H1 (cell line): ENCODE measurements around the gene GALNT9. TPM values are rescaled to one million over a fixed set of nuclear protein-coding genes. Genes with fewer than 3 reads are reported as not detected.

ENCODE experiments used
- CTCF ChIA-PET: fragments of 300-600 bp; sonication (Branson Sonifier 250); formaldehyde crosslinking; loops from one replicate; lab custom pipeline; 2021; ENCODE audit not compliant: partially characterized antibody; lab: Charles Lee
- POLR2A ChIA-PET: fragments of 300-600 bp; sonication (Branson Sonifier 250); formaldehyde crosslinking; loops from one replicate; lab custom pipeline; 2021; ENCODE audit warnings: inconsistent platforms; ENCODE audit not compliant: partially characterized antibody; lab: Charles Lee
- DNase-seq, 2 experiments: peaks; one replicate each; pipeline versions ENCODE4 v3.0.0 to v3.0.0-alpha.2; 2010 to 2022; ENCODE audit warnings: low spot score in 2 of 2, low read depth in 1 of 2, mixed read lengths in 1 of 2
- FAIRE-seq: peaks from 2 replicates; lab custom pipeline; 2011; peaks lifted over from hg19 to GRCh38; lab: Jason Lieb, UNC
- H2AFZ ChIP-seq: 2 replicates; pipeline ENCODE4 v1.8.1; 2012; ENCODE audit warnings: low read length, inconsistent platforms
- H2AK5ac ChIP-seq: 2 replicates; pipeline ENCODE4 v1.6.1; 2013; ENCODE audit warnings: low read depth, low read length
- H2BK120ac ChIP-seq: replicated peaks from 2 replicates; pipeline ENCODE3; 2013; ENCODE audit warnings: low read depth, low read length, inconsistent platforms
- H2BK12ac ChIP-seq: 2 replicates; pipeline ENCODE4 v1.6.1; 2013; ENCODE audit warnings: low read depth, low read length
- H2BK15ac ChIP-seq: 2 replicates; pipeline ENCODE4 v1.6.1; 2013; ENCODE audit warnings: low read length
- H2BK20ac ChIP-seq: 2 replicates; pipeline ENCODE4 v1.6.1; 2013; ENCODE audit warnings: low read length
- H2BK5ac ChIP-seq: 2 replicates; pipeline ENCODE4 v1.6.1; 2013; ENCODE audit warnings: low read depth, low read length
- H3K14ac ChIP-seq: 2 replicates; pipeline ENCODE4 v1.6.1; 2013; ENCODE audit warnings: inconsistent platforms; ENCODE audit not compliant: insufficient read length
- H3K18ac ChIP-seq: 2 replicates; pipeline ENCODE4 v1.6.1; 2013; ENCODE audit warnings: low read length; ENCODE audit errors: extremely low read depth
- H3K23ac ChIP-seq: 2 replicates; pipeline ENCODE4 v1.6.1; 2013; ENCODE audit warnings: inconsistent platforms; ENCODE audit not compliant: insufficient read length
- H3K23me2 ChIP-seq: 2 replicates; pipeline ENCODE4 v1.6.1; 2013; ENCODE audit warnings: low read depth, low read length
- H3K27ac ChIP-seq: 2 replicates; pipeline ENCODE4 v1.6.1; 2011; ENCODE audit warnings: low read depth, low read length, inconsistent platforms
- H3K27me3 ChIP-seq, 4 experiments: replicated peaks in 1 of 4; 1 replicate in 1 of 4; 2 replicates in 3 of 4; pipeline versions ENCODE4 v1.6.1 to v1.8.1; 2011 to 2013; ENCODE audit warnings: low read length in 3 of 4, mild to moderate bottlenecking in 3 of 4, inconsistent platforms in 2 of 4, mixed read lengths in 2 of 4, moderate library complexity in 1 of 4; ENCODE audit not compliant: control insufficient read depth in 3 of 4, insufficient read depth in 3 of 4; ENCODE audit errors: extremely low read depth in 1 of 4
- H3K36me3 ChIP-seq, 4 experiments: 2 replicates each; pipeline versions ENCODE4 v1.6.1 to v1.8.1; 2011 to 2013; ENCODE audit warnings: mild to moderate bottlenecking in 4 of 4, low read length in 3 of 4, moderate library complexity in 2 of 4, control low read depth in 1 of 4, inconsistent platforms in 1 of 4; ENCODE audit not compliant: insufficient read depth in 4 of 4, control insufficient read depth in 2 of 4
- H3K4ac ChIP-seq: replicated peaks from 2 replicates; pipeline ENCODE3; 2013; ENCODE audit warnings: low read length, low read depth, mixed read lengths, inconsistent platforms; ENCODE audit not compliant: insufficient read length
- H3K4me1 ChIP-seq, 4 experiments: replicated peaks in 1 of 4; 1 replicate in 1 of 4; 2 replicates in 3 of 4; pipeline versions ENCODE4 v1.6.1 to v1.8.1; 2011 to 2013; ENCODE audit warnings: low read length in 3 of 4, inconsistent platforms in 2 of 4, mixed read lengths in 1 of 4; ENCODE audit not compliant: insufficient read depth in 4 of 4, control insufficient read depth in 3 of 4
- H3K4me2 ChIP-seq, 2 experiments: 2 replicates each; pipeline versions ENCODE4 v1.6.1 to v1.8.1; 2011 to 2013; ENCODE audit warnings: low read depth in 2 of 2, low read length in 2 of 2, control low read depth in 1 of 2, inconsistent platforms in 1 of 2, mild to moderate bottlenecking in 1 of 2; ENCODE audit not compliant: insufficient read depth in 1 of 2
- H3K4me3 ChIP-seq, 4 experiments: fragments of 200-600, 300-600 bp in 1 of 4; sonication (generic), shearing (Covaris generic), sonication (Bioruptor Twin) in 1 of 4; 2 replicates each; pipeline versions ENCODE4 v1.5.1 to v1.8.1; 2011 to 2016; ENCODE audit warnings: low read length in 4 of 4, low read depth in 3 of 4, control low read depth in 2 of 4, inconsistent platforms in 2 of 4, mild to moderate bottlenecking in 2 of 4, mixed read lengths in 1 of 4, moderate library complexity in 1 of 4; ENCODE audit not compliant: insufficient read depth in 2 of 4; ENCODE audit errors: extremely low read depth in 1 of 4
- H3K56ac ChIP-seq: replicated peaks from 2 replicates; pipeline ENCODE3; 2013; ENCODE audit warnings: low read depth, mild to moderate bottlenecking, mixed read lengths, low read length, inconsistent platforms; ENCODE audit not compliant: insufficient read length
- H3K79me1 ChIP-seq: 2 replicates; pipeline ENCODE4 v1.6.1; 2013; ENCODE audit warnings: low read depth, low read length, control low read depth
- H3K79me2 ChIP-seq, 2 experiments: 2 replicates each; pipeline versions ENCODE4 v1.6.1 to v1.8.1; 2012 to 2013; ENCODE audit warnings: low read length in 2 of 2, mild to moderate bottlenecking in 2 of 2, inconsistent platforms in 1 of 2; ENCODE audit not compliant: insufficient read depth in 2 of 2, control insufficient read depth in 1 of 2
- H3K9ac ChIP-seq, 4 experiments: replicated peaks in 1 of 4; 1 replicate in 1 of 4; 2 replicates in 3 of 4; pipeline versions ENCODE4 v1.6.1 to v1.8.1; 2011 to 2013; ENCODE audit warnings: low read depth in 3 of 4, low read length in 3 of 4, control low read depth in 2 of 4, mild to moderate bottlenecking in 2 of 4, moderate library complexity in 2 of 4, inconsistent platforms in 1 of 4; ENCODE audit errors: extremely low read depth in 1 of 4
- H3K9me3 ChIP-seq, 2 experiments: 2 replicates each; pipeline versions ENCODE4 v1.6.1 to v1.8.1; 2012 to 2013; ENCODE audit warnings: mild to moderate bottlenecking in 2 of 2, moderate library complexity in 2 of 2, control low read depth in 1 of 2, inconsistent platforms in 1 of 2, low read depth in 1 of 2, low read length in 1 of 2, mixed read lengths in 1 of 2; ENCODE audit not compliant: insufficient read depth in 2 of 2
- H4K20me1 ChIP-seq, 2 experiments: replicated peaks in 1 of 2; 2 replicates each; pipeline versions ENCODE3 to v1.8.1; 2011 to 2013; ENCODE audit warnings: inconsistent platforms in 2 of 2, low read length in 2 of 2, mild to moderate bottlenecking in 1 of 2; ENCODE audit not compliant: insufficient read depth in 2 of 2, control insufficient read depth in 1 of 2
- H4K5ac ChIP-seq: 2 replicates; pipeline ENCODE4 v1.6.1; 2013; ENCODE audit warnings: low read length, low read depth, mixed read lengths, inconsistent platforms; ENCODE audit not compliant: insufficient read length
- H4K8ac ChIP-seq: 2 replicates; pipeline ENCODE4 v1.8.0; 2013; ENCODE audit warnings: mild to moderate bottlenecking, moderate library complexity, low read length, inconsistent platforms; ENCODE audit not compliant: insufficient read depth; ENCODE audit errors: extremely low read depth
- H4K91ac ChIP-seq: replicated peaks from 2 replicates; pipeline ENCODE3; 2013; ENCODE audit warnings: low read length, mixed read lengths, inconsistent platforms; ENCODE audit not compliant: insufficient read length
- FOSL1 ChIP-seq: IDR thresholded peaks from 2 replicates; pipeline ENCODE4 v1.6.1; 2011; ENCODE audit warnings: mild to moderate bottlenecking, low read depth, low read length, moderate library complexity; ENCODE audit not compliant: insufficient read depth
- YY1 ChIP-seq: IDR thresholded peaks from 2 replicates; pipeline ENCODE4 v1.6.1; 2011; ENCODE audit warnings: low read depth, mild to moderate bottlenecking, low read length
- WGBS, 2 experiments: shearing (Covaris generic) in 1 of 2; methylation state at CpG; one replicate each; pipeline versions ENCODE4 v1.1.6 to v1.1.7; 2013 to 2015; ENCODE audit warnings: low lambda C conversion rate in 2 of 2, mixed read lengths in 2 of 2, inconsistent platforms in 1 of 2, low coverage in 1 of 2, missing lambda C conversion rate in 1 of 2; ENCODE audit not compliant: insufficient replicate concordance in 2 of 2, insufficient coverage in 1 of 2, insufficient read length in 1 of 2; ENCODE audit errors: extremely low coverage in 1 of 2, missing lambda C conversion rate in 1 of 2; 5-methylcytosine and 5-hydroxymethylcytosine counted together
- polyA plus RNA-seq, 7 experiments: library from polyadenylated mRNA; depleted of rRNA in 3 of 7; stranded (reverse) in 5 of 7; unstranded in 2 of 7; fragments of >200 nt in 5 of 7; fragments of 200-250 nt in 2 of 7; gene quantifications; 1 replicate in 5 of 7; 2 replicates in 1 of 7; 4 replicates in 1 of 7; pipeline versions ENCODE4 v1.2.1 to v1.2.3, GENCODE V29; 2011 to 2013; ENCODE audit warnings: missing spikeins in 2 of 7, mixed read lengths in 2 of 7
- total RNA-seq: library from RNA; stranded (reverse); fragmentation: NEBNext Ultra II Directional; extraction: Animal tissue kit (Norgen Biotek cat#: 25700); gene quantifications from 2 replicates; pipeline ENCODE4 v1.2.1, GENCODE V29; 2021

The GALNT9 gene
- total and polyA plus RNA-seq, 2 of the 8 experiments (the other 6 are each of a cell fraction or from before 2014, with no cell fraction given): 2.0 to 3.6 TPM

DNA sequence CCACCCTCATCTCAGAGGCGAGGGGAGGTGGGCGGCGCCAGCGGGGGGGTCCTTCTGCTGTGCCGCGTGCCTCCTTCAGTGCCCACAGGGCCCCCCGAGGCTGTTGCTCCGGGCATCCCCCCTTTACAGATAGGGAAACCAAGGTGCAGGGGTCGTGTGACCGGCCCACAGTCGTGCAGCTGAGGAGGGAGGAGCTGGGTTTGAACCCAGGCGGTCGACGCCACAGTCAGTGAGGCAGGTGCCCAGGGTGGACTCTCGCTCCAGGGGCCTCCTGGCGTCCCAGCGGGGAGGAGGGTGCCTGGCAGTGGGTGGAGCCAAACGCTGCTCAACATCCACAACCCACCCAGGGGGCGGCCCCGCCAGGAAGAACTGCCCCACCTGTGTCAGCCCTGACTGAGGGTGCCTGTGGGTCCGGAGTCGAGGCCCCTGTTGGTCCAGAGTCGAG is 8.6 kb downstream of the GALNT9 start:
- H3K9ac ChIP-seq: no peak overlapping the region
- no peak overlapping the region for H3K18ac ChIP-seq
- no peak overlapping the region for H2AFZ ChIP-seq
- no peak overlapping the region for H3K56ac ChIP-seq
- H2BK120ac ChIP-seq: no peak overlapping the region
- no peak overlapping the region for H2AK5ac ChIP-seq
- no peaks in the 10 kb centered on the region; a peak in 1 of 7 replicates for H3K4me1 ChIP-seq
- H3K27ac ChIP-seq: no peak overlapping the region
- H2BK12ac ChIP-seq: no peak overlapping the region
- no peak overlapping the region for H2BK15ac ChIP-seq
- POLR2A ChIA-PET: interaction anchor here (0.6 kb wide), 1 partner anchor 227 kb away, joined by 3 read pairs; no protein-coding TSS in a partner anchor
- H3K9me3 ChIP-seq: no peaks in the 10 kb centered on the region
- H4K20me1 ChIP-seq: no peaks in the 10 kb centered on the region
- H3K4me2 ChIP-seq: no peak overlapping the region
- H3K36me3 ChIP-seq: no peaks in the 10 kb centered on the region
- H3K23ac ChIP-seq: no peak overlapping the region
- FAIRE-seq (no peak), DNase-seq (no peak)
- H2BK20ac ChIP-seq: no peak overlapping the region
- H3K79me1 ChIP-seq: no peaks in the 10 kb centered on the region
- no peak overlapping the region for H3K4me3 ChIP-seq
- peaks cover 0 to 15% (median 6%) of the 10 kb centered on the region in 4 experiments; a peak in 4 of 7 replicates for H3K27me3 ChIP-seq
- no peaks in the 10 kb centered on the region for H3K23me2 ChIP-seq
- H4K91ac ChIP-seq: no peak overlapping the region
- H2BK5ac ChIP-seq: no peak overlapping the region
- CTCF ChIA-PET: interaction anchor here (0.7 to 1.3 kb wide), 2 partner anchors 16 to 69 kb away, joined by 3 to 4 read pairs; no protein-coding TSS in a partner anchor
- H3K14ac ChIP-seq: no peak overlapping the region
- WGBS, 2 experiments: 87% methylated on average over 18 of the region's 23 CpGs; no CpG with 5 or more reads in 1 of the 2 experiments
- no peak overlapping the region for H4K8ac ChIP-seq
- no peaks in the 10 kb centered on the region for H3K79me2 ChIP-seq
- H4K5ac ChIP-seq: no peak overlapping the region
- H3K4ac ChIP-seq: no peak overlapping the region
- TF ChIP-seq YY1 (no peak), FOSL1 (no peak)
